ENCODE results near the gene RNF150. TPM values are rescaled to one million over a fixed set of nuclear protein-coding genes. Genes with fewer than 3 reads are reported as not detected.

Gene RNF150
- total RNA-seq, 1 donor from 2014 or later, result 31.2 TPM

DNA sequence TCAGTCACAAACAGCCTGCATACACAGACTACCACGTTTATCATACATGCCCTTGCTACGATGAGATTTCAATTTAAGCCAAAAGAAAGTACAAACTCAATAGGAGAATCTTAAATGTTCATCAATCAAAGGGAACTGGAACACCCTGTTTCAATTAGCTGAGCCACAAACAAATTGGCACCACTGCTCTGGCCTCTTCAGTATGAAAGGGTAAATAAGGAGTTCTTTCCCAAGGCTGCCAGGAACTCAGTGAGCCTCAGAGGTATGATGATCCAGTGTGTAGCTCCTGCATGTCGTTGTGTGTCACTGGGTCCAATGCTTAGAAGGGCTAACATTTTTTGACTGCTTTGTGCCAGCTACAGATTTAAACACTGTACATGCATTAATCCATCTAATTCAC lies 5.4 kb downstream of the RNF150 start:
- no peaks in the 10 kb centered on the region for H3K9me3 ChIP-seq
- H3K27ac ChIP-seq, result no peak overlapping the region
- no peaks in the 10 kb centered on the region for H3K36me3 ChIP-seq
- no peak overlapping the region for H3K4me3 ChIP-seq
- H3K4me1 ChIP-seq, result no peaks in the 10 kb centered on the region
- no peak for DNase-seq (ENCODE audit: low spot score in 2 of 2)
- TF ChIP-seq, protein P1, sequence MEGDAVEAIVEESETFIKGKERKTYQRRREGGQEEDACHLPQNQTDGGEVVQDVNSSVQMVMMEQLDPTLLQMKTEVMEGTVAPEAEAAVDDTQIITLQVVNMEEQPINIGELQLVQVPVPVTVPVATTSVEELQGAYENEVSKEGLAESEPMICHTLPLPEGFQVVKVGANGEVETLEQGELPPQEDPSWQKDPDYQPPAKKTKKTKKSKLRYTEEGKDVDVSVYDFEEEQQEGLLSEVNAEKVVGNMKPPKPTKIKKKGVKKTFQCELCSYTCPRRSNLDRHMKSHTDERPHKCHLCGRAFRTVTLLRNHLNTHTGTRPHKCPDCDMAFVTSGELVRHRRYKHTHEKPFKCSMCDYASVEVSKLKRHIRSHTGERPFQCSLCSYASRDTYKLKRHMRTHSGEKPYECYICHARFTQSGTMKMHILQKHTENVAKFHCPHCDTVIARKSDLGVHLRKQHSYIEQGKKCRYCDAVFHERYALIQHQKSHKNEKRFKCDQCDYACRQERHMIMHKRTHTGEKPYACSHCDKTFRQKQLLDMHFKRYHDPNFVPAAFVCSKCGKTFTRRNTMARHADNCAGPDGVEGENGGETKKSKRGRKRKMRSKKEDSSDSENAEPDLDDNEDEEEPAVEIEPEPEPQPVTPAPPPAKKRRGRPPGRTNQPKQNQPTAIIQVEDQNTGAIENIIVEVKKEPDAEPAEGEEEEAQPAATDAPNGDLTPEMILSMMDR (IDR thresholded peaks at IDR 0.05), result no peak
- intact Hi-C loops (cut with DNase I), result no loop called here
- H3K27me3 ChIP-seq, result no peaks in the 10 kb centered on the region

DNA sequence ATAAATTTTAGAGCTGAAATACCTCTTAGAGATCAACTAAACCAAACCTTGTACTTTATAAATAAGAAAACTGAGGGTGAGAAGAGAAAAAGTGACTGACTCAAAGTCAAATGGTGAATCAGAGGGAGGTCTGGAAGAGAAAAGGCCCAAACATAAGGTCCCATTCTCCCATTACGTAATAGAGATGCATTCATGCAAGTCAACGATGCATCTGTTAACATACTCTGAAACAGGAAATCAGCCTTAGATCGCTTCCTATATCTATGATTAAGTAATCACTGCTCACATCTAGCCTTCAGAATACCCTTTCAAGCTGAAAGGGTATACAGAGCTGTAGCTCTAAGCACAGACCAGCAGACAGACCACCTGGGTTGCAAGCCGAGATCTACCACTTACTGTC lies 6.5 kb downstream of the RNF150 start:
- Histone ChIP-seq H3K4me3 (no peak overlapping the region), H3K27ac (no peak overlapping the region), H3K27me3 (no peaks in the 10 kb centered on the region), H3K36me3 (no peaks in the 10 kb centered on the region), H3K4me1 (no peaks in the 10 kb centered on the region), H3K9me3 (no peaks in the 10 kb centered on the region)
- TF ChIP-seq, protein P1 (IDR thresholded peaks at IDR 0.05), result no peak
- DNase-seq (ENCODE audit: low spot score in 2 of 2), result no peak
- intact Hi-C loops (cut with DNase I), result no loop called here

DNA sequence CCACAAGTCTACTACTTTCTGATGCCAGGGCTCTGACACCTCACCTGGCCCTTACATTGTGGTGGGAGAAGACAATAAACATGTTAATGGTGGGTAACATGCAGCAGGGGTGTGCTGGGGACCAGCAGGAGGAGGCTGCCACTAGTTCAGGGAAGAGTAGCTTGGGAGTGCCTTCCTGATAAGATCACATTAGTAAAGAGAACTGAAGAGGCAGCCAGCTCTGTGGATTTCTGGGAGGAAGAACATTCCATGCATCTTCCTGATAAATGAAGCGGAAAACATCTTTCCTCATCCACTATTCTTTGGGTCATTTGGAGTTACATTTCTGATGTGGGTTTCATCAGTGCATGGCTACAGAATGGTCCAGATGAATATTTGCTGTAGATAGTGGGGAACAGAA lies 9.0 kb downstream of the RNF150 start:
- Histone ChIP-seq H3K9me3 (no peaks in the 10 kb centered on the region), H3K36me3 (no peaks in the 10 kb centered on the region), H3K27ac (no peak overlapping the region), H3K27me3 (no peaks in the 10 kb centered on the region), H3K4me1 (no peaks in the 10 kb centered on the region), H3K4me3 (no peak overlapping the region)
- intact Hi-C loops (cut with DNase I), result no loop called here
- DNase-seq (ENCODE audit: low spot score in 2 of 2), result no peak
- TF ChIP-seq, protein P1 (IDR thresholded peaks at IDR 0.05), result no peak

DNA sequence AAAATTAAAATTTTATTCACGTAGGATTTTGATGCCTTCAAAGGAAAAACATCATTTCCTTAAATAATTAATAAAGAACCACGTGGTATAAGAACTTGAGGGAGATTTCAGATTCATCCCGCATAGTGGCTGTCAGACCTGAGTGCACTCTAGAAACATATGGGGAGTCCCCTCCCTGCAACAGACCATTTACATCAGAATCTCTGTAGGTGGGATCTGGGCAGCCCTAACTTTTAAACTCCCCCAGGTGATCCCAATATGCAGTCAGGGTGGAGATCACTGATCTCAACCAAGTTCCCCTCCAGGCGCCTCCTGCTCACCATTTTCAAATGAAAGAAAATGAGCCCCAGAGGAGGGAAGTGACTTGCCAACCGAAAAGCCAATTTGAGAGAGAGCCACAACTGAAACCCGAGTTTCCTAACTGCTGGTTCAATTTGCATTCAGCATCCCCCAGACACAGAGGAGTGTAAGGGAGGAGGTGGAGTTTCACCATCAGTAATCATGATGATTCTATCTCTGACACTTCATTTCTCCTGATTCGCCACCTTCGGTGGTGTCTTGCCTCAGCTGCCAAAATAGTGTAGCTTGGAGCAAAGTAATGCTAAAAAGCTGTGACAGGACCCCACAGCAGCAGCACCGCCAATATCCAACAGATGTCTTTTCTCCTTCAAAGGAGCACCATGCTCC lies 11.4 kb downstream of the RNF150 start:
- H3K4me1 ChIP-seq, result no peaks in the 10 kb centered on the region
- intact Hi-C loops (cut with DNase I), result no loop called here

DNA sequence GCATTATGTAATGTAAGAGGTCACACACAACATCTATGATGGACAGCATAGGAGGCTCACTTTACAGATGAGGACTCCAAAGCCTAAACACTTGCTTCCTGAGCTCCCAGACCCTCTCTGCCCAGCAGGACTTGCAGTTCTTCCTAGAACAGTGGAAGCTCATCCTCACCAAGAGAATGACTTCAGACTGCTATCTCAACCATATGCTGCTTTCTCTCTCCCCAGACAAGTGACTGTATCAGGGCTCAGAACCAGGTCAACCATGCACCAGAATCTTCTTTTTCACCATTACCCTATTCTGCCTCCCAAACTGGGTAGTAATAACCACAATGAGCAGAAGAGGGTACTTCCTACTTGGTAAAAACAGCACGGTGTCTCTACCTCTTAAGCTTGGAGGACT lies 12.2 kb downstream of the RNF150 start:
- no peaks in the 10 kb centered on the region for H3K36me3 ChIP-seq
- H3K4me1 ChIP-seq, result no peaks in the 10 kb centered on the region
- H3K27ac ChIP-seq, result no peak overlapping the region
- H3K9me3 ChIP-seq, result peaks cover 0 to 5% of the 10 kb centered on the region in 2 donors
- TF ChIP-seq, protein P1 (IDR thresholded peaks at IDR 0.05), result no peak
- no peak overlapping the region for H3K4me3 ChIP-seq
- no peaks in the 10 kb centered on the region for H3K27me3 ChIP-seq
- intact Hi-C loops (cut with DNase I), result no loop called here
- DNase-seq (ENCODE audit: low spot score in 2 of 2), result no peak

More for the DNA sequence above, 11.4 kb downstream of the RNF150 start:
- no peaks in the 10 kb centered on the region for H3K27me3 ChIP-seq
- H3K27ac ChIP-seq, result no peak overlapping the region
- H3K4me3 ChIP-seq, result no peak overlapping the region
- TF ChIP-seq, protein P1 (IDR thresholded peaks at IDR 0.05), result no peak
- no peak for DNase-seq (ENCODE audit: low spot score in 2 of 2)
- H3K9me3 ChIP-seq, result peaks cover 0 to under 1% of the 10 kb centered on the region in 2 donors
- no peaks in the 10 kb centered on the region for H3K36me3 ChIP-seq

Data from ascending aorta (tissue), 2 donors.